Measurements from ENCODE around the gene SLC22A3.

DNA sequence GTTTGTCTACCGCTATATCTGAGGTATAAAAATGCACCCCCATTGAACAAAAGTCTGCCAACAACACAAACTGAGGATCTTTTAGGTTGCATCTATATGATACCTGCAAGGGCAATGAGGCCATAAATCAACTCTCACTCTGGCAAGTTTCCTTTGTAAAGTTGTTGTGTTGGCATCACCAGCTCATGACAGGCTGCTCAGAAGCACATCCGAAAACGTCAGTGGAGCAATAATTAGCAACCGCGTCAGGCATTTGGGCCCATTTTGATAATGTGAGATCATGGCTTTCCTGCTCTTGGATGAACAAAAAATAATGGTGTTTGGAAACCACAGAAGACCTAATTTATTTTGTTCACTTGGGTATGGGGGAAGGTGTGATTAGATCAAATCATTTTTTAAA is 12.0 kb upstream of the SLC22A3 start:
- TF ChIP-seq, protein P1, sequence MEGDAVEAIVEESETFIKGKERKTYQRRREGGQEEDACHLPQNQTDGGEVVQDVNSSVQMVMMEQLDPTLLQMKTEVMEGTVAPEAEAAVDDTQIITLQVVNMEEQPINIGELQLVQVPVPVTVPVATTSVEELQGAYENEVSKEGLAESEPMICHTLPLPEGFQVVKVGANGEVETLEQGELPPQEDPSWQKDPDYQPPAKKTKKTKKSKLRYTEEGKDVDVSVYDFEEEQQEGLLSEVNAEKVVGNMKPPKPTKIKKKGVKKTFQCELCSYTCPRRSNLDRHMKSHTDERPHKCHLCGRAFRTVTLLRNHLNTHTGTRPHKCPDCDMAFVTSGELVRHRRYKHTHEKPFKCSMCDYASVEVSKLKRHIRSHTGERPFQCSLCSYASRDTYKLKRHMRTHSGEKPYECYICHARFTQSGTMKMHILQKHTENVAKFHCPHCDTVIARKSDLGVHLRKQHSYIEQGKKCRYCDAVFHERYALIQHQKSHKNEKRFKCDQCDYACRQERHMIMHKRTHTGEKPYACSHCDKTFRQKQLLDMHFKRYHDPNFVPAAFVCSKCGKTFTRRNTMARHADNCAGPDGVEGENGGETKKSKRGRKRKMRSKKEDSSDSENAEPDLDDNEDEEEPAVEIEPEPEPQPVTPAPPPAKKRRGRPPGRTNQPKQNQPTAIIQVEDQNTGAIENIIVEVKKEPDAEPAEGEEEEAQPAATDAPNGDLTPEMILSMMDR (IDR thresholded peaks at IDR 0.05) = no peak
- no peak for TF ChIP-seq POLR2A (IDR thresholded peaks at IDR 0.05)

Measured in testis (tissue), 2 donors.